ENCODE measurements around the gene TECPR1.

DNA sequence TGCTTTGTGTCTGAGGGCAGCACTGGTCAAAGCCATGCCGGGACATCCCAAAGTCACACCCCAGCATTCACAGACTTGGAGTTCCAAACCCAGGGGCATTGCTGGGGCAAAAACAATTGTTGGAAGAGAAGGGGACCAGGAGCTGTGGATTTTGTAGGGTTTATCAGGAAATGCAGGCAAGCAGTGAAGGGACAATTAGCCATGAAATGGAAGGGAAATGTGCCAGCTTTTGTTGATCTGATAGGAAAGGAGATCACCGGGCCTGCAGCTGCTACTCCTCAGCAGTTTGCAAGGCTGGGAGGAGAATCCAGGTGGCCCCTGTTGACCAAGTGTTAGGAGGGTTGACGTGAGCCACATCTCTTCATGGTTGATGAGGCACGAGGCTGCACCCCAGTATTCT, 26.9 kb upstream of the TECPR1 start:
- TF ChIP-seq CTCF (IDR thresholded peaks at IDR 0.05) = no peak
- TF ChIP-seq POLR2A (IDR thresholded peaks at IDR 0.05) = no peak

Data from testis (tissue), 2 donors.